Activated gamma-delta T cell treated with Interleukin-2 at 50 U/mL for 16 hours (primary cell): ENCODE measurements around the gene SNTG2.

Experiments used
- DNase-seq: peaks from one replicate; pipeline ENCODE4 v3.0.0-alpha.2; 2020

Gene SNTG2

GRCh38 chr2:929011-929735 lies 21.5 kb upstream of the SNTG2 start:
- no peak for DNase-seq

GRCh38 chr2:929925-930324 lies 20.7 kb upstream of the SNTG2 start:
- no peak for DNase-seq

GRCh38 chr2:930935-931334 lies 19.7 kb upstream of the SNTG2 start:
- DNase-seq = no peak

GRCh38 chr2:932320-933115 lies 18.1 kb upstream of the SNTG2 start:
- no peak for DNase-seq

- no peak for DNase-seq
Observed at GRCh38 chr2:933734-934295, 16.8 kb upstream of the SNTG2 start.

- no peak for DNase-seq
Observed at GRCh38 chr2:937530-937929, 13.1 kb upstream of the SNTG2 start.

- DNase-seq = no peak
Observed at GRCh38 chr2:938181-939005, 12.3 kb upstream of the SNTG2 start.

GRCh38 chr2:939936-940601 lies 10.6 kb upstream of the SNTG2 start:
- no peak for DNase-seq

- no peak for DNase-seq
Observed at GRCh38 chr2:941871-942270, 8.8 kb upstream of the SNTG2 start.

GRCh38 chr2:942775-943460 lies 7.7 kb upstream of the SNTG2 start:
- no peak for DNase-seq

GRCh38 chr2:943461-943797 lies 7.2 kb upstream of the SNTG2 start:
- no peak for DNase-seq

- no peak for DNase-seq
Observed at GRCh38 chr2:943821-944220, 6.8 kb upstream of the SNTG2 start.

- DNase-seq = no peak
Observed at GRCh38 chr2:944693-945092, 6.0 kb upstream of the SNTG2 start.

- no peak for DNase-seq
Observed at GRCh38 chr2:945104-945503, 5.5 kb upstream of the SNTG2 start.

- no peak for DNase-seq
Observed at GRCh38 chr2:946073-946948, 4.3 kb upstream of the SNTG2 start.

- no peak for DNase-seq
Observed at GRCh38 chr2:949384-950079, 1.1 kb upstream of the SNTG2 start.

- DNase-seq = no peak
Observed at GRCh38 chr2:951224-952006, 766 bp downstream of the SNTG2 start.

GRCh38 chr2:953408-953807 lies 2.8 kb downstream of the SNTG2 start:
- DNase-seq = no peak

- DNase-seq = no peak
Observed at GRCh38 chr2:953975-954686, 3.5 kb downstream of the SNTG2 start.
